Putamen (tissue), 1 donor: ENCODE data around the gene STX4.
A peak's percentile ranks its signal among the peaks of the same experiment; 100 is the strongest.

ENCODE experiments used
- DNase-seq: peaks from one replicate; pipeline ENCODE4 v3.0.0-alpha.2; 2016; ENCODE audit warnings: low spot score

STX4 gene, protein sequence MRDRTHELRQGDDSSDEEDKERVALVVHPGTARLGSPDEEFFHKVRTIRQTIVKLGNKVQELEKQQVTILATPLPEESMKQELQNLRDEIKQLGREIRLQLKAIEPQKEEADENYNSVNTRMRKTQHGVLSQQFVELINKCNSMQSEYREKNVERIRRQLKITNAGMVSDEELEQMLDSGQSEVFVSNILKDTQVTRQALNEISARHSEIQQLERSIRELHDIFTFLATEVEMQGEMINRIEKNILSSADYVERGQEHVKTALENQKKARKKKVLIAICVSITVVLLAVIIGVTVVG

GRCh38 chr16:31032736-31033708, at the start of gene STX4:
STX4 (plus strand) TSS chr16:31033558; CDS start chr16:31033806, 248 bp downstream.
- DNase-seq, result peak; percentile 99

- DNase-seq, result no peak
These were observed 49.3 kb upstream of the STX4 start for GRCh38 chr16:30983898-30984610.

GRCh38 chr16:30984669-30985400, 48.5 kb upstream of the STX4 start, which contains the start of gene HSD3B7:
HSD3B7 (plus strand) TSS chr16:30985207; CDS start chr16:30985659, 452 bp downstream.
- peak; percentile 63 for DNase-seq

DNA sequence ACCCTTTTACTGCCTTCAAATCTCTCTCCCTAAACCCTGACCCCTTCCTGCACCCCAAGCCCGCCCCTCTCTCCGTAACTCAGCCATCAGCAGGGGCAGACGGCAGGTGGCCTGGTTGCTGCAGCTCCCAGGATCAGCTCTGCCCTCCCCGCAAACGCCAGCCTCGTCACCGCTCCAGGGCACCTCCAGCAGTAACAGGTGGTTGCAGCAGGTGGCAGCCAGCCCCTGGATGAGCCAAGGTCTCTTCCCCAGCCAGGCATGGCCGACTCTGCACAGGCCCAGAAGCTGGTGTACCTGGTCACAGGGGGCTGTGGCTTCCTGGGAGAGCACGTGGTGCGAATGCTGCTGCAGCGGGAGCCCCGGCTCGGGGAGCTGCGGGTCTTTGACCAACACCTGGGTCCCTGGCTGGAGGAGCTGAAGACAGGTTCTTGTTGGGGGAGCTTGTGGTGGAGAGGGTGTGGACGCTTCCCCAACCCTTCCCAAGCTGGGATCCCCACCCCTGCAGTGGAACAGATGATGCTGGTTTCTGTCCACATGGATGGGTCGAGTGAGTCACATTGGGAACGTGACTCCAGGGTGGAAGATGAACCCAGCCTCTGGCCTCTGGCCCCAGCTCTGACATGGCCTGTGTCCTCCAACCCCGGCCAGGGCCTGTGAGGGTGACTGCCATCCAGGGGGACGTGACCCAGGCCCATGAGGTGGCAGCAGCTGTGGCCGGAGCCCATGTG, 47.8 kb upstream of the STX4 start:
- no peak for DNase-seq

DNA sequence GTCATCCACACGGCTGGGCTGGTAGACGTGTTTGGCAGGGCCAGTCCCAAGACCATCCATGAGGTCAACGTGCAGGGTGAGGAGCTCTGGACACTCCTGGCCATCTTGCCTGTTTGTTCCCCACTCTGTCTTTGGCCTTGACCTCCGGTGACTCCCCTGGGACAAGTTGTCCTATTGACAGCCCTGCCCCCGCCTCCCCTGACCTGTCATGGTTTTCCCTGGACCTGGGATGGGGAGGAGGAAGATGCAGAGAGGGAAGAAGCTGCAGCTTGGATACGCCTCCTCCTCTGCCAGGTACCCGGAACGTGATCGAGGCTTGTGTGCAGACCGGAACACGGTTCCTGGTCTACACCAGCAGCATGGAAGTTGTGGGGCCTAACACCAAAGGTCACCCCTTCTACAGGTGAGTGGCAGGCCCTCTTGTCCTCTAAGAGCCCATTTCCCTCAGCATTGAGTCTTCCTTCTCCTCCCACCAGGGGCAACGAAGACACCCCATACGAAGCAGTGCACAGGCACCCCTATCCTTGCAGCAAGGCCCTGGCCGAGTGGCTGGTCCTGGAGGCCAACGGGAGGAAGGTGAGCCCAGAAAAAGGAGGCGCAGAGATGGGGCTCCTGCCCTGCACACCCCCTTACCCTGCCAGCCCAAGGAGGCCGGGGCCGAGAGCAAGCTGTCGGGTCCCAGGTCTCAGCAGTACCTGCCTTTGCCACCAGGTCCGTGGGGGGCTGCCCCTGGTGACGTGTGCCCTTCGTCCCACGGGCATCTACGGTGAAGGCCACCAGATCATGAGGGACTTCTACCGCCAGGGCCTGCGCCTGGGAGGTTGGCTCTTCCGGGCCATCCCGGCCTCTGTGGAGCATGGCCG, 47.0 kb upstream of the STX4 start:
- DNase-seq, result no peak

DNA sequence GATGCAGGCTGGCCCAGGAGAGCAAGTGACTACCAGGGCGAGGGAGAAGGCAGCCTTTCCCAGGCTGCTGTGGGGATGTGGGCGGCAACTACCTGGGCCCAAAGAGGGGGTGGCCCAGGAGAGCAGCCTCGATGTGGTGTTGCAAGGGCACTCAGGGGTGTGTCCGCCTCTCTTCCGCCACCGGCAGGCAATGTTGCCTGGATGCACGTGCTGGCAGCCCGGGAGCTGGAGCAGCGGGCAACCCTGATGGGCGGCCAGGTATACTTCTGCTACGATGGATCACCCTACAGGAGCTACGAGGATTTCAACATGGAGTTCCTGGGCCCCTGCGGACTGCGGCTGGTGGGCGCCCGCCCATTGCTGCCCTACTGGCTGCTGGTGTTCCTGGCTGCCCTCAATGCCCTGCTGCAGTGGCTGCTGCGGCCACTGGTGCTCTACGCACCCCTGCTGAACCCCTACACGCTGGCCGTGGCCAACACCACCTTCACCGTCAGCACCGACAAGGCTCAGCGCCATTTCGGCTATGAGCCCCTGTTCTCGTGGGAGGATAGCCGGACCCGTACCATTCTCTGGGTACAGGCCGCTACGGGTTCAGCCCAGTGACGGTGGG, 45.7 kb upstream of the STX4 start:
- DNase-seq, result no peak

GRCh38 chr16:30989469-30990047, 43.8 kb upstream of the STX4 start:
- no peak for DNase-seq

GRCh38 chr16:30990105-30990504, 43.3 kb upstream of the STX4 start:
- no peak for DNase-seq

GRCh38 chr16:30991052-30991451, 42.3 kb upstream of the STX4 start:
- no peak for DNase-seq

- DNase-seq, result no peak
These were observed 41.0 kb upstream of the STX4 start for GRCh38 chr16:30992276-30992780.

DNA sequence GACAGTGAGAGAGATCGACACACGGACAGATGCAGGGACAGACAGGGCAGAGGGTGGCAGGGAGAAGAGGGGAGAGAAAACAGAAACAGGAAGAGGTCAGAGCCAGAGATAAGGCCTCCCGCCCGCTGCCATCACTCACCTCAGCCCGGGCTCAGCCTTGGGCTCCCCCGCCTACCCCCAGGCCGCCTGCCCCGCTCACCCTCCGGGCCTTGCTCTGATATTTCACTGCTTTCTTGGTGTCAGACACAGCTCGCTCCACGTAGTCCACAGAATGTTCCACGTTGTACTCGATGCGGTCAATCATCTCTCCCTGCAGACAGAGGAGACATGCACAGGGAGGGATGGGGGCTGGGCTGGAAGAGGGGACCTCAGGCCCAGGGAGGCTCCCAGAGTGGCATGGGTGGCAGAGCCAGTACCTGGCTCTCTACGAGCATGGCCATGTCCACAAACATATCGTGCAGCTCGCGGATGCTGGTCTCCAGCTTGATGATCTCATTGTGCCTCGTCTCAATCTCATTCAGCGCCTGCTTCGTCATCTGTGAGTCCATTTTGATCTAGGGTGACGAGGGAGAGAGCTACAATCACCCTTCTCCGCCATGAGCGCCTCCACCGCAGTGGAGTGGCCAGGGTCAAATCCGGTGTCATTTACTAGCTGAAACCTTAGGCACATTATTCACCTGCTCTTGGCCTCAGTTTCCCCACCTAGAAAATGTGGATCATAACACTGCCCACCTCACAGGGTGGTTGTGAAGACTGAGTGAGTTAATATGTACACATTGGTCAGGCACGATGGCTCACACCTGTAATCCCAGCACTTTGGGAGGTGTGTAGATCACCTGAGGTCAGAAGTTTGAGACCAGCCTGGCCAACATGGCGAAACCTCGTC, 40.2 kb upstream of the STX4 start:
- no peak for DNase-seq

DNA sequence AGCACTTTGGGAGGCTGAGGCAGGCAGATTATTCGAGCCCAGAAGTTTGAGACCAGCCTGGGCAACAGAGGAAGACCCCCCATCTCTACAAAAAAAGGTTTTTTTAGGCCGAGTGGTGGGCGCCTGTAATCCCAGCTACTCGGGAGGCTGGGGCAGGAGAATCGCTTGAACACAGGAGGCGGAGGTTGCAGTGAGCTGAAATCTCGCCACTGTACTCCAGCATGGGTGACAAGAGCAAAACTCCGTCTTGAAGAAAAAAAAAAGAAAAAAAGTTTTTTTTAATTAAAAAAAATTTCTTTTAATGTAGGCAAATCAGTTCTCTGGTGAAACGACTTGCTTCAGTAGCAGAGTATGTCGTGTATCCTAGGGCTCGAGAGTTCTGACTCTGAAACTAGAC, 37.4 kb upstream of the STX4 start:
- DNase-seq, result no peak

DNA sequence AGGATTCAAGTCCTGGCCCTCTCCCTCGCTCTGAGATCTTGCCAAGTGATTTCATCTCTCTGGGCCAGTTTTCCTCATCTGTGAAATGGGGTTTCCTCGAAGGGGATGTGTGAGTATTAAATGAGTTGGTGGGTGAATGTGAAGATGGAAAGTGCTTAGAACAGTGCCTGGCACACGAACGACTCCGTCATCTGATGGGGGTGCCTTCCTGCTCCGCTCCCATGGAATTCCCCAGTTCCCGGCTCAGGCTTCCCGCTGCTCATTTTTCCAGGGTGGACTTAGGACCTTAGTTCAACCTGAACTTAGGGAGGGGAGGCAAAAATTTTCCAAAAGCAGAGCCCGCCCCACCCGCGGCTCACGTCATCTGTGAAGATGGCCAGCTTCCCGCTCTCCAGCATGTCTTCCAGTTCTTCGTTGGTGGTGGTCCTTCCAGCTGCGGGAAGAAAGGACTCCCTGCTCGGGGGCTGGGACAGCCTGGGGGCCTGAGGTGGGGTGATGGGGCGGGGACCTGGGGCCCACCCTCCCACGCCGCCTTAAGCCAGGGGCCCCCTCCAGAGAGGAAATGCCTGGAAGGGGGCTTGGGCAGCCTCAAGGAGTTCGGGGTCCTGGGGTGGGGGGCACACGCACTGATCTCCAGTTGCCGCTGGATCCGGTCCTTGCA, 36.9 kb upstream of the STX4 start:
- no peak for DNase-seq

DNA sequence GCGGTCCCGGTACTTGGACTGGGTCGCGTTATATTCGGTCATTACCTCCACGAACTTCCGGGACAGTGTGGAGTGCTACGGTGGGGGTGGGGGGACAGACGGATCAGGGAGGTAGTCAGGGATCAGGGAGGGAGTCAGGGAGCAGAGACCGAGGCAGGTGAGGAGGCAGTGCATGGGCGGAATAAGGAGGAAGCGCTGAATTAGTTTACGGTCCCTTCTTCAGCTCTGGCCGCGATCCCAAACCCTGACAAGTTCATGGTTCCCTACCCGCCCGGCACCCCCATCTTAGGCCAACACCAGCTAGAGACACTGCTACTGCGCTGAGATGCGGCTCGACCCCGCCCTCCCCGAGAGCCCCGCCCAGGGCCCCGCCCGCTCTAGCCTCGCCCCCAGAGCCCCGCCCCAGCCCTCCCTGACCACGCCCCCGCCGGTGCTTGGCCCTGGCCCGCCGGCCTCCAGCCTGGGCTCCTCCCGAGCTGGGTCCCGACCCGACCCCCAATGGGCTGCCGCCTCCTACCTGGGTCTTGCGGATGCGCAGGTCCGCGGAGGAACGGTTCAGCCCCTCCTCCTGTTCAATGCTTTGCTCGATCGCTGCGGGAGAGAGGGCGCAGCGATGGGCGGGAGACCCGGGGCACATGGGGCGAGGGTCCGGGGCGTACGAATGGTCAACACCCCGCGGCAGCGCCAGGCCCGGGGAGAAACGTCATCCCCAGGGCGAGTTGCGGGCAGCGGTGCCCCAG, 36.2 kb upstream of the STX4 start:
- no peak for DNase-seq

GRCh38 chr16:30997725-30998711, 35.3 kb upstream of the STX4 start:
- DNase-seq, result no peak
